ENCODE data around the gene ASTE1. TPM values are rescaled to one million over a fixed set of nuclear protein-coding genes. Genes with fewer than 3 reads are reported as not detected.
"Not testable (repeated sequence)": the region's sequence is repeated elsewhere in the genome, so short reads cannot be mapped to it uniquely, and the experiment has no call there.

Gene ASTE1
- total RNA-seq, 1 donor from 2014 or later: 4.8 TPM

DNA sequence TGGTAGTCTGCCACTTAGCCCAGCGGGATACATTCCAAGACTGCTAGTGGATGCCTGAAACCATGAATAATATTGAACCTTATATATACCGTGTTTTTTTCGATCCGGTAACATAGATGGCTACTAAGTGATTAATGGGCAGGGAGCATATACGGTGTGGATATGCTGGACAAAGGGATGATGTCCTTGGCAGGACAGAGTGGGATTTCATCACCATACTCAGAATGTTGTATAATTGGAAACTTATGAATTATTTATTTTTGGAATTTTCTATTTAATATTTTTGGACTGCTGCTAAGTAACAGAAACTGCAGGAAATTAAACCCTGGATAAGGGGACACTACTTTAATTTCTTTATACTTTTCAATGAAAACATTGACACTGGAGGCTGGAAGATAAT is 53.2 kb downstream of the ASTE1 start:
- Mint-ChIP-seq H3K36me3 (ENCODE audit: low read depth, unreplicated experiment) (peaks cover 16% of the 10 kb centered on the region), H3K9me3 (ENCODE audit: unreplicated experiment) (peaks cover 5% of the 10 kb centered on the region), H3K27ac (ENCODE audit: unreplicated experiment) (no peak overlapping the region), H3K4me1 (ENCODE audit: low read depth, unreplicated experiment) (peaks cover 23% of the 10 kb centered on the region), H3K27me3 (ENCODE audit: low read depth, unreplicated experiment) (no peaks in the 10 kb centered on the region), H3K4me3 (ENCODE audit: unreplicated experiment) (no peak overlapping the region)
- no peaks in the 10 kb centered on the region for H3K79me2 ChIP-seq (ENCODE audit: insufficient read depth, low read length)
- DNase-seq (ENCODE audit: low read depth): no peak
- H3K27me3 ChIP-seq (ENCODE audit: insufficient read depth, low read length): no peaks in the 10 kb centered on the region
- H4K20me1 ChIP-seq (ENCODE audit: insufficient read depth, low read length): no peaks in the 10 kb centered on the region
- H3K9ac ChIP-seq (ENCODE audit: low read length): no peak overlapping the region
- no peak for FAIRE-seq
- H3K4me3 ChIP-seq (ENCODE audit: insufficient read depth, low read depth, low read length): no peak overlapping the region
- H3K36me3 ChIP-seq (ENCODE audit: insufficient read depth, low read length): peaks cover 25% of the 10 kb centered on the region
- H2AFZ ChIP-seq (ENCODE audit: low read depth, low read length): no peak overlapping the region
- H3K4me1 ChIP-seq (ENCODE audit: insufficient read depth, low read length): peaks cover 11% of the 10 kb centered on the region
- TF ChIP-seq, protein P1, sequence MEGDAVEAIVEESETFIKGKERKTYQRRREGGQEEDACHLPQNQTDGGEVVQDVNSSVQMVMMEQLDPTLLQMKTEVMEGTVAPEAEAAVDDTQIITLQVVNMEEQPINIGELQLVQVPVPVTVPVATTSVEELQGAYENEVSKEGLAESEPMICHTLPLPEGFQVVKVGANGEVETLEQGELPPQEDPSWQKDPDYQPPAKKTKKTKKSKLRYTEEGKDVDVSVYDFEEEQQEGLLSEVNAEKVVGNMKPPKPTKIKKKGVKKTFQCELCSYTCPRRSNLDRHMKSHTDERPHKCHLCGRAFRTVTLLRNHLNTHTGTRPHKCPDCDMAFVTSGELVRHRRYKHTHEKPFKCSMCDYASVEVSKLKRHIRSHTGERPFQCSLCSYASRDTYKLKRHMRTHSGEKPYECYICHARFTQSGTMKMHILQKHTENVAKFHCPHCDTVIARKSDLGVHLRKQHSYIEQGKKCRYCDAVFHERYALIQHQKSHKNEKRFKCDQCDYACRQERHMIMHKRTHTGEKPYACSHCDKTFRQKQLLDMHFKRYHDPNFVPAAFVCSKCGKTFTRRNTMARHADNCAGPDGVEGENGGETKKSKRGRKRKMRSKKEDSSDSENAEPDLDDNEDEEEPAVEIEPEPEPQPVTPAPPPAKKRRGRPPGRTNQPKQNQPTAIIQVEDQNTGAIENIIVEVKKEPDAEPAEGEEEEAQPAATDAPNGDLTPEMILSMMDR (IDR thresholded peaks at IDR 0.05; ENCODE audit: insufficient read depth, low read depth, low read length): no peak
- H3K4me2 ChIP-seq (ENCODE audit: low read length): no peak overlapping the region
- H3K27ac ChIP-seq (ENCODE audit: low read depth, low read length): no peak overlapping the region
- H3K9me3 ChIP-seq (ENCODE audit: insufficient read depth, low read depth, low read length): no peaks in the 10 kb centered on the region

DNA sequence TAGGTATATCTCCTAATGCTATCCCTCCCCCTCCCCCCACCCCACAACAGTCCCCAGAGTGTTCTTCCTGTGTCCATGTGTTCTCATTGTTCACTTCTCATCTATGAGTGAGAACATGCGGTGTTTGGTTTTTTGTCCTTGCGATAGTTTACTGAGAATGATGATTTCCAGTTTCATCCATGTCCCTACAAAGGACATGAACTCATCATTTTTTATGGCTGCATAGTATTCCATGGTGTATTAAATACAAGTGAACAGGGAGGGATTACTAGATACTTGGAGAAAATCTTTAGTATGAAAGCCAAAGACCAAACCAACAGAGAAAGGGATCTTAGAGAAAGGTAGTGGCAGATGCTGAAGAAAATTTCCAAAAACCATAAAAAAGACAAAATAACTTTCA is 54.0 kb downstream of the ASTE1 start:
- Histone ChIP-seq H3K36me3 (ENCODE audit: insufficient read depth, low read length) (peaks cover 25% of the 10 kb centered on the region), H3K4me1 (ENCODE audit: insufficient read depth, low read length) (peaks cover 19% of the 10 kb centered on the region)
- not testable (repeated sequence) for H4K20me1 ChIP-seq (ENCODE audit: insufficient read depth, low read length); H3K4me3 ChIP-seq (ENCODE audit: insufficient read depth, low read depth, low read length); H3K27me3 Mint-ChIP-seq (ENCODE audit: low read depth, unreplicated experiment); H3K9me3 ChIP-seq (ENCODE audit: insufficient read depth, low read depth, low read length); H3K27me3 ChIP-seq (ENCODE audit: insufficient read depth, low read length); DNase-seq (ENCODE audit: low read depth); H3K79me2 ChIP-seq (ENCODE audit: insufficient read depth, low read length); H3K27ac ChIP-seq (ENCODE audit: low read depth, low read length); H3K9me3 Mint-ChIP-seq (ENCODE audit: unreplicated experiment); H3K27ac Mint-ChIP-seq (ENCODE audit: unreplicated experiment); H2AFZ ChIP-seq (ENCODE audit: low read depth, low read length); FAIRE-seq; H3K9ac ChIP-seq (ENCODE audit: low read length); H3K4me2 ChIP-seq (ENCODE audit: low read length); H3K4me3 Mint-ChIP-seq (ENCODE audit: unreplicated experiment)
- H3K4me1 Mint-ChIP-seq (ENCODE audit: low read depth, unreplicated experiment): peaks cover 28% of the 10 kb centered on the region
- H3K36me3 Mint-ChIP-seq (ENCODE audit: low read depth, unreplicated experiment): peaks cover 16% of the 10 kb centered on the region

DNA sequence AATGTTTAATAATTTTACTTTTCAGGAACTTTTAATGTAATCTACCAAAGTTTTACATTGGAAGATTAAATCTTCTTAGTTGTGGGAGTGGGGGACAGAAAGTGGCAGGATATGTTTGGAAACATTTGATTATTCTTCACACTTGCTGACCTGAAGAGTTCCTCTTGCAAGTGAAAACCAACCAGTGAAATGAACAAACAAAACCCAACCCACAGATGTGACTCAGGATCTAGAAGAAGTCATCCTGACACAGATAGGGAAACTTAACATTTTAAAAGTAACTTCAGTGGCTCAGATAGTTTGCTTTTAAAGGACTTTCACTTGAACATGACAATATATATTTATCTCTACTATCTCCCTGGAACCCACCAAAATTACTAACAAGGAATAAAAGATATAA is 55.4 kb downstream of the ASTE1 start:
- peaks cover 23% of the 10 kb centered on the region for H3K4me1 ChIP-seq (ENCODE audit: insufficient read depth, low read length)
- no peak overlapping the region for H3K27ac Mint-ChIP-seq (ENCODE audit: unreplicated experiment)

More for the DNA sequence above, 55.4 kb downstream of the ASTE1 start:
- Histone ChIP-seq H3K36me3 (ENCODE audit: insufficient read depth, low read length) (peaks cover 26% of the 10 kb centered on the region), H3K9ac (ENCODE audit: low read length) (no peak overlapping the region), H3K9me3 (ENCODE audit: insufficient read depth, low read depth, low read length) (no peaks in the 10 kb centered on the region), H2AFZ (ENCODE audit: low read depth, low read length) (no peak overlapping the region), H3K27me3 (ENCODE audit: insufficient read depth, low read length) (no peaks in the 10 kb centered on the region), H3K4me2 (ENCODE audit: low read length) (no peak overlapping the region), H4K20me1 (ENCODE audit: insufficient read depth, low read length) (no peaks in the 10 kb centered on the region), H3K4me3 (ENCODE audit: insufficient read depth, low read depth, low read length) (no peak overlapping the region), H3K27ac (ENCODE audit: low read depth, low read length) (no peak overlapping the region), H3K79me2 (ENCODE audit: insufficient read depth, low read length) (no peaks in the 10 kb centered on the region)
- peak; percentile 76 for FAIRE-seq
- TF ChIP-seq, protein P1 (IDR thresholded peaks at IDR 0.05; ENCODE audit: insufficient read depth, low read depth, low read length): no peak
- no peak for TF ChIP-seq EZH2 (IDR thresholded peaks at IDR 0.05; ENCODE audit: insufficient read depth, low read length)
- Mint-ChIP-seq H3K4me1 (ENCODE audit: low read depth, unreplicated experiment) (peaks cover 30% of the 10 kb centered on the region), H3K4me3 (ENCODE audit: unreplicated experiment) (no peak overlapping the region), H3K9me3 (ENCODE audit: unreplicated experiment) (peaks cover 5% of the 10 kb centered on the region), H3K27me3 (ENCODE audit: low read depth, unreplicated experiment) (no peaks in the 10 kb centered on the region), H3K36me3 (ENCODE audit: low read depth, unreplicated experiment) (peaks cover 19% of the 10 kb centered on the region)
- DNase-seq (ENCODE audit: low read depth): peak; percentile 41

All from astrocyte (in vitro differentiated cells and primary cell).